Measurements from ENCODE around the gene TMC1. TPM values are rescaled to one million over a fixed set of nuclear protein-coding genes. Genes with fewer than 3 reads are reported as not detected.

TMC1 gene
- total RNA-seq, 4 donors from 2014 or later: 0.12 to 0.56 (median 0.13) TPM; not detected in 1

- DNase-seq (ENCODE audit: low spot score) (no peak), ATAC-seq (ENCODE audit: low FRiP score) (no peak)
- TF ChIP-seq CTCF (IDR thresholded peaks at IDR 0.05): no peak
Observed at GRCh38 chr9:72576087-72576486, 54.7 kb downstream of the TMC1 start.

DNA sequence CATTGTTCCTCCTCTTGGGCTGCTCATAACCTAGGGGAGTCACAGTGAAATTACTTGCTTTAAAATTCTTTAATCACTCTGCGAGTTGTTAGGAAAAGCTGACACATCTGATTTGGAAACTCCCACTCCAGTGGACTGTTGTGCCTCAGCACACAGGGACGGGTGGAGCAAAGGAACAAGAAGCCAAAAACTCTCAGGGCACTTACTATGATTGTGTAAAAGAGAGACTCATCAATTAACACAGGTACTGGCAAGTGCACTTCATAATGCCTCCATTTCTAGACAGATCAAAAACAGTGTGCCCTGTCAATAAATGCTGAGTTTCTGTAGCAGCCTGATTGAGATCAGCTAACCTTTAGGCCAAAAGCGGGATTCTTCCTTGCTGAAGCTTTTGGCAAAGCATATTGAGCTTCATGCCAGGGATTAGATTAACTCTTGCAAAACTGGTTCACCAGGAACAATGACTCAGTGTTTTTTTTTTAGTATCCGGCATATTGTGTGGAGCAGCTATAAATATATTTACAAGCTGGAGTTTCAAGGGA is 55.9 kb downstream of the TMC1 start:
- DNase-seq (ENCODE audit: low spot score) (no peak), ATAC-seq (ENCODE audit: low FRiP score) (peak; percentile 81)
- no peak for TF ChIP-seq CTCF (IDR thresholded peaks at IDR 0.05)

GRCh38 chr9:72579190-72579589 is 57.8 kb downstream of the TMC1 start:
- peak; percentile 19 for ATAC-seq (ENCODE audit: low FRiP score)
- TF ChIP-seq CTCF (IDR thresholded peaks at IDR 0.05): no peak
- DNase-seq (ENCODE audit: low spot score): no peak

- DNase-seq (ENCODE audit: low spot score) (no peak), ATAC-seq (ENCODE audit: low FRiP score) (peak; percentile 59)
- no peak for TF ChIP-seq CTCF (IDR thresholded peaks at IDR 0.05)
Observed at GRCh38 chr9:72579880-72580550, 58.6 kb downstream of the TMC1 start.

DNA sequence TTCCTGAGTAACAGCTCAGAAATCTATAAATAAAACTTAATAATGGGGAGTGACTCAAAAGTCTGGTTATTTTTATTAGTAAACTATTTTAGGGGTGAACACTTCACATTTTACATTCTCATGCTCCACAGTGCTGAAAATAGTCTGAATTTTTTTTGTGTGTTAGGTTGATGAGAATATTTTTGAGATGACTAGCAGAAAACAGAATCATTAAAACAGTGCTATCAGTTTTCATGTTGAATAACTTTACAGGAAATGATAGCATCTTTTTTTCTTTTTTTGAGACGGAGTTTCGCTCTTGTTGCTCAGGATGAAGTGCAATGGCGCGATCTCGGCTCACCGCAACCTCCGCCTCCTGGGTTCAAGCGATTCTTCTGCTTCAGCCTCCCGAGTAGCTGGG is 60.3 kb downstream of the TMC1 start:
- ATAC-seq (ENCODE audit: low FRiP score): no peak
- no peak for TF ChIP-seq CTCF (IDR thresholded peaks at IDR 0.05)

DNA sequence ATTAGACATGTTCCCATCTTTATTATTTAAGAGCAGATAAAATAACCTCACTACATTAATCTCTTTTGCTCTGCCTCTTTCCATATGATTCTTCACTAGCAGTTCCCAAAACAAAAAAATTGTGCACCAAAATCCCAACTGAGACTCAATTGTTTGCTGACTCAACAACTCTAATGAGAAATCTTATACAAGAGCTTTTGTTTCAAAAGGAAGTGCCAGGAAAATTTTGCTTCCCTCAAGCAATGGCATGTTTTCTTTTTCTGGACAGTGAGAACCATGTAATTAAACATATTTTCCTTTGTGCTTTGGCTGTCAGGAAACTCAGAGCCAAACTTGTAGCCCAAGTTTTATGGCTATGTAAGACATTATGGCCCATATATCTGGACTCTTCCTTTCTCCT is 62.0 kb downstream of the TMC1 start:
- no peak for DNase-seq (ENCODE audit: low spot score)
- ATAC-seq (ENCODE audit: low FRiP score): no peak
- TF ChIP-seq CTCF (IDR thresholded peaks at IDR 0.05): no peak

More for the DNA sequence above, 60.3 kb downstream of the TMC1 start:
- no peak for DNase-seq (ENCODE audit: low spot score)

Measured in omental fat pad (tissue), 4 donors.